ENCODE data around the gene ECEL1. TPM values are rescaled to one million over a fixed set of nuclear protein-coding genes. Genes with fewer than 3 reads are reported as not detected.

ECEL1 gene
- total RNA-seq, 3 donors from 2014 or later (not counting 1 experiment from before 2014, with no cell fraction given) = not detected

GRCh38 chr2:232518844-232519243 is 31.2 kb upstream of the ECEL1 start:
- Mint-ChIP-seq H3K27me3 (ENCODE audit: low read depth in 2 of 2) (peaks cover 10 to 27% of the 10 kb centered on the region in 2 donors), H3K9me3 (no peaks in the 10 kb centered on the region), H3K36me3 (no peaks in the 10 kb centered on the region), H3K27ac (no peak overlapping the region), H3K4me3 (no peak overlapping the region), H3K4me1 (peaks cover 0 to 4% of the 10 kb centered on the region in 2 donors)
- ATAC-seq (no peak), DNase-seq (no peak)
- no peaks in the 10 kb centered on the region for H3K9me3 ChIP-seq (ENCODE audit: control insufficient read depth, insufficient read depth, low read length)
- intact Hi-C loops (cut with micrococcal nuclease) = no loop called here
- no peaks in the 10 kb centered on the region for H3K36me3 ChIP-seq (ENCODE audit: control insufficient read depth, insufficient read depth, low read length)
- no peak overlapping the region for H3K27ac ChIP-seq (ENCODE audit: low read length)
- peaks cover 22% of the 10 kb centered on the region for H3K4me1 ChIP-seq (ENCODE audit: control insufficient read depth, insufficient read depth, low read length)
- H3K4me3 ChIP-seq (ENCODE audit: low read length) = no peak overlapping the region
- 75% methylated on average over 6 of the region's 6 CpGs for WGBS (ENCODE audit: insufficient coverage)
- H3K27me3 ChIP-seq (ENCODE audit: control insufficient read depth, insufficient read depth, low read length) = peaks cover 14% of the 10 kb centered on the region
- TF ChIP-seq CTCF (IDR thresholded peaks at IDR 0.05) = no peak

- peaks cover 2% of the 10 kb centered on the region for H3K4me1 ChIP-seq (ENCODE audit: control insufficient read depth, insufficient read depth, low read length)
- no peaks in the 10 kb centered on the region for H3K36me3 Mint-ChIP-seq
- no peaks in the 10 kb centered on the region for H3K9me3 ChIP-seq (ENCODE audit: control insufficient read depth, insufficient read depth, low read length)
- WGBS (ENCODE audit: insufficient coverage) = 85% methylated on average over 2 of the region's 3 CpGs
- H3K27ac ChIP-seq (ENCODE audit: low read length) = no peak overlapping the region
- H3K27ac Mint-ChIP-seq = no peak overlapping the region
- no peak for DNase-seq
- TF ChIP-seq CTCF (IDR thresholded peaks at IDR 0.05) = no peak
- H3K36me3 ChIP-seq (ENCODE audit: control insufficient read depth, insufficient read depth, low read length) = no peaks in the 10 kb centered on the region
- H3K4me3 Mint-ChIP-seq = no peak overlapping the region
- peaks cover 12 to 20% of the 10 kb centered on the region in 2 donors for H3K27me3 Mint-ChIP-seq (ENCODE audit: low read depth in 2 of 2)
- intact Hi-C loops (cut with micrococcal nuclease) = no loop called here
- H3K4me1 Mint-ChIP-seq = peaks cover 0 to 3% of the 10 kb centered on the region in 2 donors
- no peaks in the 10 kb centered on the region for H3K27me3 ChIP-seq (ENCODE audit: control insufficient read depth, insufficient read depth, low read length)
- H3K9me3 Mint-ChIP-seq = no peaks in the 10 kb centered on the region
- H3K4me3 ChIP-seq (ENCODE audit: low read length) = no peak overlapping the region
- no peak for ATAC-seq
Measured at GRCh38 chr2:232516551-232516950, 28.9 kb upstream of the ECEL1 start.

- Mint-ChIP-seq H3K9me3 (no peaks in the 10 kb centered on the region), H3K27ac (no peak overlapping the region), H3K27me3 (ENCODE audit: low read depth in 2 of 2) (peaks cover 12 to 15% of the 10 kb centered on the region in 2 donors), H3K36me3 (no peaks in the 10 kb centered on the region), H3K4me1 (no peaks in the 10 kb centered on the region), H3K4me3 (no peak overlapping the region)
- Histone ChIP-seq H3K36me3 (ENCODE audit: control insufficient read depth, insufficient read depth, low read length) (no peaks in the 10 kb centered on the region), H3K4me1 (ENCODE audit: control insufficient read depth, insufficient read depth, low read length) (no peaks in the 10 kb centered on the region), H3K9me3 (ENCODE audit: control insufficient read depth, insufficient read depth, low read length) (no peaks in the 10 kb centered on the region), H3K27ac (ENCODE audit: low read length) (no peak overlapping the region), H3K27me3 (ENCODE audit: control insufficient read depth, insufficient read depth, low read length) (no peaks in the 10 kb centered on the region), H3K4me3 (ENCODE audit: low read length) (no peak overlapping the region)
- intact Hi-C loops (cut with micrococcal nuclease) = no loop called here
- no peak for TF ChIP-seq CTCF (IDR thresholded peaks at IDR 0.05)
- no peak for ATAC-seq
- DNase-seq = no peak
- 87% methylated on average over 7 of the region's 7 CpGs for WGBS (ENCODE audit: insufficient coverage)
Measured at GRCh38 chr2:232515639-232516038, 28.0 kb upstream of the ECEL1 start.

- no peak overlapping the region for H3K4me3 Mint-ChIP-seq
- no peaks in the 10 kb centered on the region for H3K9me3 Mint-ChIP-seq
- Histone ChIP-seq H3K27me3 (ENCODE audit: control insufficient read depth, insufficient read depth, low read length) (no peaks in the 10 kb centered on the region), H3K4me1 (ENCODE audit: control insufficient read depth, insufficient read depth, low read length) (no peaks in the 10 kb centered on the region), H3K27ac (ENCODE audit: low read length) (no peak overlapping the region), H3K9me3 (ENCODE audit: control insufficient read depth, insufficient read depth, low read length) (no peaks in the 10 kb centered on the region), H3K36me3 (ENCODE audit: control insufficient read depth, insufficient read depth, low read length) (no peaks in the 10 kb centered on the region), H3K4me3 (ENCODE audit: low read length) (no peak overlapping the region)
- no peak overlapping the region for H3K27ac Mint-ChIP-seq
- intact Hi-C loops (cut with micrococcal nuclease) = no loop called here
- TF ChIP-seq CTCF (IDR thresholded peaks at IDR 0.05) = no peak
- WGBS (ENCODE audit: insufficient coverage) = 91% methylated on average over 3 of the region's 5 CpGs
- ATAC-seq (no peak), DNase-seq (no peak)
- peaks cover 12 to 16% of the 10 kb centered on the region in 2 donors for H3K27me3 Mint-ChIP-seq (ENCODE audit: low read depth in 2 of 2)
- no peaks in the 10 kb centered on the region for H3K4me1 Mint-ChIP-seq
- no peaks in the 10 kb centered on the region for H3K36me3 Mint-ChIP-seq
Measured at GRCh38 chr2:232513353-232513752, 25.7 kb upstream of the ECEL1 start.

Data from natural killer cell (primary cell).